AG09309 (cell line): ENCODE data around the gene VEZF1.
A peak's percentile ranks its signal among the peaks of the same experiment; 100 is the strongest.

Experiments used
- DNase-seq: peaks from one replicate; pipeline ENCODE4 v3.0.0-alpha.2; 2010; ENCODE audit warnings: low read depth
- H3K4me3 ChIP-seq: 2 replicates; pipeline ENCODE4 v1.5.1; 2011; ENCODE audit warnings: mild to moderate bottlenecking, low read depth, low read length, moderate library complexity; ENCODE audit not compliant: control insufficient read depth
- TF ChIP-seq, protein P1 (sequence below): IDR thresholded peaks from 2 replicates; pipeline ENCODE4 v1.5.1; 2011; ENCODE audit warnings: mild to moderate bottlenecking, low read depth, low read length, inconsistent platforms; ENCODE audit not compliant: insufficient read depth, control insufficient read depth; ENCODE audit errors: missing control alignments

VEZF1 gene

DNA sequence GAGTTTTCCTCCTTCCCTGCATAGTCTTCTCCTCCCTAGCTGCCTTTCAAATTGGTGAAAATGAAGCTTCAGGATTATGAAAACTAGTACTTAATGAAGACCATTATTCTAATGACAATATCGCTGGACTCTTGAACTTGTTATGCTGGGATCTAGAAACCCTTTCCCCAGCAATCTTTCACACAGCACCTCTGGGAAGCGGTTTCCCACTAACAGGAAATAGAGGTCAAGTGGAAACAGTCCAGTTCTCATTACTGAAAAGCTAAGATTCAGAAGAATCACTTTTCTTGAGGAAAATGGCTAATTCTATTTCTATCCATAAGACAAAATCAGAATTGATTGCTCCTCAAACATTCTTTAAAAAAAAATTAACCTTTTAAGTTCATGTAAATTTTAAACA, 2.0 kb upstream of the VEZF1 start:
- TF ChIP-seq, protein P1, sequence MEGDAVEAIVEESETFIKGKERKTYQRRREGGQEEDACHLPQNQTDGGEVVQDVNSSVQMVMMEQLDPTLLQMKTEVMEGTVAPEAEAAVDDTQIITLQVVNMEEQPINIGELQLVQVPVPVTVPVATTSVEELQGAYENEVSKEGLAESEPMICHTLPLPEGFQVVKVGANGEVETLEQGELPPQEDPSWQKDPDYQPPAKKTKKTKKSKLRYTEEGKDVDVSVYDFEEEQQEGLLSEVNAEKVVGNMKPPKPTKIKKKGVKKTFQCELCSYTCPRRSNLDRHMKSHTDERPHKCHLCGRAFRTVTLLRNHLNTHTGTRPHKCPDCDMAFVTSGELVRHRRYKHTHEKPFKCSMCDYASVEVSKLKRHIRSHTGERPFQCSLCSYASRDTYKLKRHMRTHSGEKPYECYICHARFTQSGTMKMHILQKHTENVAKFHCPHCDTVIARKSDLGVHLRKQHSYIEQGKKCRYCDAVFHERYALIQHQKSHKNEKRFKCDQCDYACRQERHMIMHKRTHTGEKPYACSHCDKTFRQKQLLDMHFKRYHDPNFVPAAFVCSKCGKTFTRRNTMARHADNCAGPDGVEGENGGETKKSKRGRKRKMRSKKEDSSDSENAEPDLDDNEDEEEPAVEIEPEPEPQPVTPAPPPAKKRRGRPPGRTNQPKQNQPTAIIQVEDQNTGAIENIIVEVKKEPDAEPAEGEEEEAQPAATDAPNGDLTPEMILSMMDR: no peak
- no peak for DNase-seq
- H3K4me3 ChIP-seq: no peak overlapping the region

DNA sequence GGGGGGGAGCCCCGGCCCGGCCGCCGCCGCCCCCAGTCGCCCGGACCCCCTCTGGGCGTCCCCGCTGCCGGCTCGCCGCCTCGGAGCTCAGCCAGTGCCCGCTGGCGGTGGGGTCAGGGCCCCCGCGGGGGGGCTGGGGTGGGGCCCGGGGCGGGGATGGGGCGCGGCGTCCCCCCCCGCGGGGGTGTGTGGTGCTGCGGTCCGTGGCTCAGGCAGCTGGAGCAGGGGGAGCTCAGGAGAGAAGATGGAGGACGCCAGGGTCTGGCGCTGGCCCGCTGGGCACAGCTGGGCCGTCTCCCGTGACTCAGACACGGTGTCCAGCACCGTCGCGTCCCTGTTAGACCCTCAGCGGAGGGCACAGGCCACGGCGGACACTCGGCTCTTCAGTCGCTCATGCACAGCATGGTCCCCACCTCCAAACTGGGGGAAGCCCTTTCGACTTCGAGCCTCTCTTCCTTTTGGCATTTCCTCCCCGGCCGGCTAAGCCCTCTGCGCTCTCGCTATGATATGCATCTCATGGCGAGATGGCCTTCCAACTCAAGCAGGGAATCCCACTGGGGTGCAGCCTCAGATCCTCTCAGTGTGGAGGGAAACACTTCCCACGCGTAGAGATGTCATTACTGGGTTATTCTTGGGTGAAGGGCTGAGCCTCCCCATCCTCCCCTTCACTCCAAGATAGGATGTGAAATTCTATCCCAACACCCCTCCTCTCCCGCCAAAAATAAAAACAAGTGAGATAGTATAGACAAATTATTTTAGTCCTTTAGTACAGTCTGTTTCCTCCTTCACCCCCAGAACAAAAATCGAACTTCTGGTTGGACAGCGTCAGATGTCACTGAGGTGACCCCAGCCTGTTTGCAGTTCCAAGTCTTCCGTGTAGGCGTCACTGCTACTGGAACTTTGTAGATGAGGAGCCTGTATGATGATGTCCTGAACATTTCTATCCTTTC, 522 bp upstream of the VEZF1 start:
- TF ChIP-seq, protein P1: no peak
- peak overlapping the region; percentile 83 for H3K4me3 ChIP-seq
- no peak for DNase-seq

DNA sequence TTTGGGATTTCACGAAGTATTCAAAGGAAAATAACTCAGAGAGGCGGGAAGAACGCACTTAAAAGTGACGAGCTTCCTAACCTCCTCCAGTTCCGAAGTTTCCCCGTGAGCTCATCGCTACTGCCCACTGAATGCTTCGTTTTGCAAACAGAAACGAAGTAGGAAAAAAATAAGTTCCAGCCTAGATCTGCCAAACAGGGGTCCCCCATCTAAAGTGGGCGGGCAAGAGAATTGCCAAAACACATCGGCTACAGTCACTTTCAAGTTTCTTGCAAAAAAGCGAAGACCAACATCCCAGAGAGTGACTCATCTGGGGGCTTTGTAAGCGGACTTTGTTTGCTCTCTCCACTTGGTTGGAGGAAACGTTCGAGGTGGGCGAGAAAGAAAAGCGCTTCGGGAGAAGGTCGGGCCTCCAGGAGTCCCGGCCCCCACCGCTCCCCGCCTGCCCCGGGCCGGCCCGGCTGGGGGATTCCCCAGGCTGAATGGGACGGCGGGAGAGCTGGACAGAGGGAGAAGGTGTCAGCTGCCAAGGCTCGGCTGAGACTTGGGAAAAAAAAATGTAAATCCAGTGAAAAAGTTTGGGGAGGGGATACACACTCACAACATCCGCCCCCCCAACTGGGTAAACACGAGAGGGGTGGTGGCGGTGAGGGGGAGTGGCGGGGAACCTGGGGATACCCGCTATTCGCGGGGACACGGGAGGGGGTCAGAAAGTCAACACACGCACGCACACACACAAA, 1.0 kb downstream of the VEZF1 start:
- no peak for DNase-seq
- peak overlapping the region; percentile 83 for H3K4me3 ChIP-seq
- TF ChIP-seq, protein P1: no peak

DNA sequence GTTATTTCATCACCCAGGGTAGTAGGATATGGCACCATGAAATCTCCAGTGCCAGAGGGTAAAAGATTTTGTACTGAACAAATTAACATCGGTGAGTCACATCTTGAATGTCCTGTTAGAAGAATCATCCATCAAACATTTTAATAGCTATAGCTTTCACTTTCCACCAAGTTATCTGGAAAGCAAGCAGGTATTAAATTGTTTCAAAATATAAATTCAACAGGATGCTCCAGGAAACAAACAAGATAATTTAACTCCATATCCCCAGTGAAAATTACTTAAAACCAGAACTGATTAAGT, 2.4 kb downstream of the VEZF1 start:
- no peak for DNase-seq
- no peak overlapping the region; the same call in none of the 2 replicates for H3K4me3 ChIP-seq
- TF ChIP-seq, protein P1: no peak

DNA sequence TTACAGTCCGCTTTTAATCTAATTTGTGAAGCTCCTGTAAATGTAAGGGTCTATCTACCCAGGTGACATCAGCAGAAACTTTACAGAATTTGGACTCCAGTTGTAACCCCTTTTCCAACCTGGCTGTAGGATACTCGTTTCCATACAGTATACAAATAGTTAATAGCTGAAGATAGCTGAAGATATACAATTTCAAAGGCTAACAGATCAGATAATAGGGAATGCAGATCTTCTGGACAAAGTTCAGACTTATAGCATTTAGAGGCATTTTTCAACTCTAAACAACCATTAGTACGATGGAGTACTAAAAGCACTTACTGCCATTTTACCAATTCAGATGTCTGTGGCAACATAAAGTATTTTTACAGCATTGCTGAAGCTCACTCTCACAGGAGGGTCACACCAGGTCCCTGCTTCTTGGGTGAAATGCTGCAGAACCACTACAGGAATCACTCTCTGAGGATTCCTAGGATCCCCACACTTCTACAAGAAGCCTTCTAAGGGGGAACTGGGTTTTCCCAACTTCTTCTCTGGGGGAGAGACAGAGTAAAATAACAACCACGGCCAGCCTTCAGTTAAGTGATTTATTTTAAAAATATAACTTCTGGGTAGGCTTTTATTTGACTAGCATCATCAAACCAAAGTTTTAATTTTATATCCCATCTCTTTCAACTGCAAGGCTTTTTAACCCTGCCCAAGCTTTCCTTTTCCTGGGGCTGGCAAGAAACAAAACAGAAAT, 2.9 kb downstream of the VEZF1 start:
- H3K4me3 ChIP-seq: peak overlapping the region; percentile 18
- TF ChIP-seq, protein P1: no peak
- DNase-seq: no peak

DNA sequence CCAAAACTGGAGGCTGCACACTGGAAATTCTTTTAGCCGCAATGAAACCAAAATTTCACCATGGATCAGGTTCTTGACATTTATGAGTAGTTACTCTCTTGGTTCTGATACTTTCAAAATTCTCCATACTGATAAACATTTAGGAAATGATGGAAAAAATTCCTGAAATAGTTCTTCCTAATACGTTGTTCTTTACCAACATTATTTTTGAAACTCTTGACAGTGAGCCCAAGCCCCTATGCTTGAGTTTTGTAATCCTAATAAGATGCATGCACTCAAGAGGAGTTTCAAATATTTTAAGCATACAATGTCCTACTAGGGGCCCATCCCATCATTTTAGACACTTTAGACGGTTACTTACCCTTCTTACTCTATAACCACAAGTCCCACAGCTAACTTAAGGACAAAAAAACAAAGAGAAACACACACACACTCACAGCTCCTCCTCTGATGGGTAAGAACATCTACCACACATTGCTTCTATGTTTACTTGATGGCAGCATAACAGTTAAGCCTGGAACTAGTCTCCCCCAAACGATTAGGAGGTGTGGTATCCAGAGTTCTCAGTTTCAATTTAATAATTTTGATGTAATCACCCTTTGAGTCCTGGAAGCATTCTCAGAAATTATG, 3.7 kb downstream of the VEZF1 start:
- peak; percentile 64 for DNase-seq

More for the DNA sequence above, 3.7 kb downstream of the VEZF1 start:
- no peak overlapping the region for H3K4me3 ChIP-seq
- TF ChIP-seq, protein P1: no peak
